ENCODE data around the gene PPP4C. TPM values are rescaled to one million over a fixed set of nuclear protein-coding genes. Genes with fewer than 3 reads are reported as not detected.

PPP4C gene
- total and polyA plus RNA-seq, 4 donors, result 51.6 to 104 (median 77.8) TPM

DNA sequence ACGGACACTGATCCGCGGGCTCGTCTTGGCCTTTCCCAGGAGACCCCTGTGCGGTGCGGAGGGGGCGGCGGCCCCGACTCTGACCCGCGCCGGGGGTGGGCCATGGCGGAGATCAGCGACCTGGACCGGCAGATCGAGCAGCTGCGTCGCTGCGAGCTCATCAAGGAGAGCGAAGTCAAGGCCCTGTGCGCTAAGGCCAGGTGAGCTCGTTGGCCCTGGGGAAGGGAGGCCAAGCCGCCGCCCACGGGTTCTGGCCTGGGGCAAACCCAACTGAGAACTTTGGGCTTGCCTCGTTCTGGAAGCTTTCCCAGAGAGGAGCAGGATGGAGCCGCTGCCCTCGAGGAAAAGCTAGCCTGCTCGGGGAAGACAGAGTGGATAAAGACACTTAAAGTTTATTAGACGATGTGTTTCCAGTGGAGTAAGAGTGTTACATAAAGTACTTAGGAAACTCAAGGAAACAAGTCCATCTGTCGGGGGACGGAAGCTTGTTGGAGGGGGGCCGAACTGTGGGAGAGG lies 540 bp downstream of the PPP4C start:
- Histone ChIP-seq H3K4me1 (ENCODE audit: control insufficient read depth, insufficient read depth, low read length) (peaks cover 26% of the 10 kb centered on the region), H3K4me3 (ENCODE audit: low read depth, low read length) (peak overlapping the region; percentile 91), H3K36me3 (ENCODE audit: control insufficient read depth, insufficient read depth, low read length) (peaks cover 73% of the 10 kb centered on the region), H3K27me3 (ENCODE audit: control insufficient read depth, insufficient read depth, low read length) (no peaks in the 10 kb centered on the region), H3K9me3 (ENCODE audit: control insufficient read depth, insufficient read depth, low read length) (no peaks in the 10 kb centered on the region), H3K27ac (ENCODE audit: low read depth, low read length) (peak overlapping the region; percentile 88)
- WGBS (ENCODE audit: insufficient coverage), result 5% methylated on average over 32 of the region's 33 CpGs
- no peak for DNase-seq (ENCODE audit: low read depth in 4 of 6, low spot score in 6 of 6)

GRCh38 chr16:30077656-30078055 lies 1.9 kb downstream of the PPP4C start:
- Histone ChIP-seq H3K27me3 (ENCODE audit: control insufficient read depth, insufficient read depth, low read length) (no peaks in the 10 kb centered on the region), H3K4me1 (ENCODE audit: control insufficient read depth, insufficient read depth, low read length) (peaks cover 26% of the 10 kb centered on the region), H3K27ac (ENCODE audit: low read depth, low read length) (no peak overlapping the region), H3K4me3 (ENCODE audit: low read depth, low read length) (no peak overlapping the region), H3K36me3 (ENCODE audit: control insufficient read depth, insufficient read depth, low read length) (peaks cover 74% of the 10 kb centered on the region), H3K9me3 (ENCODE audit: control insufficient read depth, insufficient read depth, low read length) (no peaks in the 10 kb centered on the region)
- DNase-seq (ENCODE audit: low read depth in 4 of 6, low spot score in 6 of 6), result no peak
- WGBS (ENCODE audit: insufficient coverage), result 86% methylated on average over 6 of the region's 6 CpGs

DNA sequence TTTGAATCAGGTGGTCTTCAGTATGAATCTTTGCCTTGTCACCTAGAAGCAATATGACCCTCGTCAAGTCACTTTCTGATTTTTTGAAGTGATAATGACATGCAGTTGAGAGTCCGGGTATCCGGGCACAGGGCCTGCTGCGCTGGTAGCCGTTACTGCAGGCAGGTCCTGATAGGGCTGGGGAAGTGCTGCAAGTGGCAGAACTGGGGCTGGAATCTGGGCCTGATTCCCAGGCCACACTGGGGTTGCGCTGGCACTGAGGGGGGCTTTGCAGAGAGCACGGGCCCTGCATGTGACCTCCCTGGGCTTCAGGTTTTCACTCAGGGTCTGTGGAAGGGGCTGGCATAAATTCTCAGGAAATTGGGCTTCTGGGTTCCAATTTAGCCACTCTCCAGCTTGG lies 3.0 kb downstream of the PPP4C start:
- Histone ChIP-seq H3K9me3 (ENCODE audit: control insufficient read depth, insufficient read depth, low read length) (no peaks in the 10 kb centered on the region), H3K36me3 (ENCODE audit: control insufficient read depth, insufficient read depth, low read length) (peaks cover 74% of the 10 kb centered on the region), H3K27ac (ENCODE audit: low read depth, low read length) (no peak overlapping the region), H3K27me3 (ENCODE audit: control insufficient read depth, insufficient read depth, low read length) (no peaks in the 10 kb centered on the region), H3K4me3 (ENCODE audit: low read depth, low read length) (no peak overlapping the region), H3K4me1 (ENCODE audit: control insufficient read depth, insufficient read depth, low read length) (peaks cover 26% of the 10 kb centered on the region)
- WGBS (ENCODE audit: insufficient coverage), result 85% methylated on average over 7 of the region's 7 CpGs
- DNase-seq (ENCODE audit: low read depth in 4 of 6, low spot score in 6 of 6), result no peak

DNA sequence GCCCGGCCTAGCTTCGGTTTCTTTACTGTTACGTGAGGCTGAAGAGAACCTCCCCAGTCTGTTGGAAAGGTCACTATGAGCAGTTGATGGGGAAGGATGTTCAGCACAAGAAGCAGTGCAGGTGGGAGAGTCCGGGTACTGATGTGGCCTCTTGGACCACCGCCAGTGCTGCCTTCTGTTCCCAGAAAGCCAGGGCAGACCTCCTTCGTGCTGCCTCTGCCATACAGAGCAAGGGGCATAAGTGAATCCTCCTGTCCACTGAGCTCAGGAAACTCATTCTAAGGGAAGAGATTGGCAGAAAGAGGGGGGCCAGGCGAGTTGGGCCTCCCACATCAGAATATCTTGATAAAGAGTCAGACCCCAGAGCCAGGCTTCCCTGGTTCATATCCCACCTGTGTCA lies 3.7 kb downstream of the PPP4C start:
- H3K36me3 ChIP-seq (ENCODE audit: control insufficient read depth, insufficient read depth, low read length), result peaks cover 76% of the 10 kb centered on the region
- H3K4me3 ChIP-seq (ENCODE audit: low read depth, low read length), result no peak overlapping the region
- H3K9me3 ChIP-seq (ENCODE audit: control insufficient read depth, insufficient read depth, low read length), result no peaks in the 10 kb centered on the region
- no peaks in the 10 kb centered on the region for H3K27me3 ChIP-seq (ENCODE audit: control insufficient read depth, insufficient read depth, low read length)
- peaks cover 26% of the 10 kb centered on the region for H3K4me1 ChIP-seq (ENCODE audit: control insufficient read depth, insufficient read depth, low read length)
- DNase-seq (ENCODE audit: low read depth in 4 of 6, low spot score in 6 of 6), result no peak
- H3K27ac ChIP-seq (ENCODE audit: low read depth, low read length), result no peak overlapping the region
- WGBS (ENCODE audit: insufficient coverage), result 87% methylated on average over 6 of the region's 7 CpGs

- Histone ChIP-seq H3K4me1 (ENCODE audit: control insufficient read depth, insufficient read depth, low read length) (peaks cover 7% of the 10 kb centered on the region), H3K4me3 (ENCODE audit: low read depth, low read length) (no peak overlapping the region), H3K36me3 (ENCODE audit: control insufficient read depth, insufficient read depth, low read length) (peaks cover 94% of the 10 kb centered on the region), H3K9me3 (ENCODE audit: control insufficient read depth, insufficient read depth, low read length) (no peaks in the 10 kb centered on the region), H3K27ac (ENCODE audit: low read depth, low read length) (no peak overlapping the region), H3K27me3 (ENCODE audit: control insufficient read depth, insufficient read depth, low read length) (no peaks in the 10 kb centered on the region)
- DNase-seq (ENCODE audit: low read depth in 4 of 6, low spot score in 6 of 6), result no peak
- 86% methylated on average over 18 of the region's 20 CpGs for WGBS (ENCODE audit: insufficient coverage)
Observed at GRCh38 chr16:30082545-30083090, 6.8 kb downstream of the PPP4C start.

DNA sequence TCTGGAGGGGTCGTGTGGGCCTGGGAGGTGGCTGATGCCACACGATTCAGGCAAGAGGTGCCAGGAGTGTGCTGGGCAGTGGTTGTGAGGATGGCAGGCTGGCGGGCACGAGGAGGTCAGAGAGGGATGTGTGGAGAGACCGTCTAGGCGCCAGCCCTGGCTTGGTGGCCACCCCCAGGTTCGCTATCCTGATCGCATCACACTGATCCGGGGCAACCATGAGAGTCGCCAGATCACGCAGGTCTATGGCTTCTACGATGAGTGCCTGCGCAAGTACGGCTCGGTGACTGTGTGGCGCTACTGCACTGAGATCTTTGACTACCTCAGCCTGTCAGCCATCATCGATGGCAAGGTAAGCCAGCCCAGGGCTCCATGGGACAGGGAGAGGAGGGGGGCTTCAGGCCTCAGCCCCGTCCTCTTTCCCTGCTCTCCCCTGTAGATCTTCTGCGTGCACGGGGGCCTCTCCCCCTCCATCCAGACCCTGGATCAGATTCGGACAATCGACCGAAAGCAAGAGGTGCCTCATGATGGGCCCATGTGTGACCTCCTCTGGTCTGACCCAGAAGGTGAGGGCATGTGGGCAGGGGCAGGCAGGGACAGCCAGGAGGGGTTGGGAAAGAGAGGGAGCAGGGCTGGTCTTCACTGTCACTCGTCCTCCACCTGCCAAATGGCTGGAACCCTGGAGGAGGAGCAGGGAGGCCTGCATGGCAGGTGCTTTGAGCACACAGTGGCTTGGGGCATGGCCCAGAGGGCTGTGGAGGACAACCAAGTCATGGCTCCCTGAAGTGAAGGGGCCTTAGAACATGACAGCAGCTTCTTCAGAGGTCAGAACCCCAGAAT lies 7.6 kb downstream of the PPP4C start:
- peaks cover 86% of the 10 kb centered on the region for H3K36me3 ChIP-seq (ENCODE audit: control insufficient read depth, insufficient read depth, low read length)
- H3K4me1 ChIP-seq (ENCODE audit: control insufficient read depth, insufficient read depth, low read length), result peaks cover 4% of the 10 kb centered on the region
- no peak overlapping the region for H3K4me3 ChIP-seq (ENCODE audit: low read depth, low read length)
- H3K9me3 ChIP-seq (ENCODE audit: control insufficient read depth, insufficient read depth, low read length), result no peaks in the 10 kb centered on the region
- no peak overlapping the region for H3K27ac ChIP-seq (ENCODE audit: low read depth, low read length)
- H3K27me3 ChIP-seq (ENCODE audit: control insufficient read depth, insufficient read depth, low read length), result no peaks in the 10 kb centered on the region
- DNase-seq (ENCODE audit: low read depth in 4 of 6, low spot score in 6 of 6), result no peak
- WGBS (ENCODE audit: insufficient coverage), result 95% methylated on average over 23 of the region's 24 CpGs

- H3K27me3 ChIP-seq (ENCODE audit: control insufficient read depth, insufficient read depth, low read length), result no peaks in the 10 kb centered on the region
- peaks cover 4% of the 10 kb centered on the region for H3K4me1 ChIP-seq (ENCODE audit: control insufficient read depth, insufficient read depth, low read length)
- no peak overlapping the region for H3K4me3 ChIP-seq (ENCODE audit: low read depth, low read length)
- DNase-seq (ENCODE audit: low read depth in 4 of 6, low spot score in 6 of 6), result no peak
- H3K27ac ChIP-seq (ENCODE audit: low read depth, low read length), result no peak overlapping the region
- peaks cover 82% of the 10 kb centered on the region for H3K36me3 ChIP-seq (ENCODE audit: control insufficient read depth, insufficient read depth, low read length)
- no peaks in the 10 kb centered on the region for H3K9me3 ChIP-seq (ENCODE audit: control insufficient read depth, insufficient read depth, low read length)
- WGBS (ENCODE audit: insufficient coverage), result 91% methylated on average over 14 of the region's 18 CpGs
Observed at GRCh38 chr16:30084096-30084815, 8.5 kb downstream of the PPP4C start.

DNA sequence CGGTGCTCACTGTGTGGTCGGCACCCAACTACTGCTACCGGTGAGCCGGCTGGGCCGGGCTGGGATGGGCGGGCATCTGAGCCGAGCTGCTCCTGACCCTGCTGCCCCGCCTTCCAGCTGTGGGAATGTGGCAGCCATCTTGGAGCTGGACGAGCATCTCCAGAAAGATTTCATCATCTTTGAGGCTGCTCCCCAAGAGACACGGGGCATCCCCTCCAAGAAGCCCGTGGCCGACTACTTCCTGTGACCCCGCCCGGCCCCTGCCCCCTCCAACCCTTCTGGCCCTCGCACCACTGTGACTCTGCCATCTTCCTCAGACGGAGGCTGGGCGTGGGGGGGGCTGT lies 9.0 kb downstream of the PPP4C start:
- Histone ChIP-seq H3K4me3 (ENCODE audit: low read depth, low read length) (no peak overlapping the region), H3K9me3 (ENCODE audit: control insufficient read depth, insufficient read depth, low read length) (no peaks in the 10 kb centered on the region), H3K27ac (ENCODE audit: low read depth, low read length) (no peak overlapping the region), H3K27me3 (ENCODE audit: control insufficient read depth, insufficient read depth, low read length) (no peaks in the 10 kb centered on the region), H3K36me3 (ENCODE audit: control insufficient read depth, insufficient read depth, low read length) (peaks cover 77% of the 10 kb centered on the region), H3K4me1 (ENCODE audit: control insufficient read depth, insufficient read depth, low read length) (peaks cover 4% of the 10 kb centered on the region)
- no peak for DNase-seq (ENCODE audit: low read depth in 4 of 6, low spot score in 6 of 6)
- 83% methylated on average over 15 of the region's 17 CpGs for WGBS (ENCODE audit: insufficient coverage)

- WGBS (ENCODE audit: insufficient coverage), result 73% methylated on average over 3 of the region's 3 CpGs
- peaks cover 72% of the 10 kb centered on the region for H3K36me3 ChIP-seq (ENCODE audit: control insufficient read depth, insufficient read depth, low read length)
- no peaks in the 10 kb centered on the region for H3K27me3 ChIP-seq (ENCODE audit: control insufficient read depth, insufficient read depth, low read length)
- no peak overlapping the region for H3K27ac ChIP-seq (ENCODE audit: low read depth, low read length)
- H3K4me1 ChIP-seq (ENCODE audit: control insufficient read depth, insufficient read depth, low read length), result peaks cover 4% of the 10 kb centered on the region
- H3K9me3 ChIP-seq (ENCODE audit: control insufficient read depth, insufficient read depth, low read length), result no peaks in the 10 kb centered on the region
- DNase-seq (ENCODE audit: low read depth in 4 of 6, low spot score in 6 of 6), result no peak
- no peak overlapping the region for H3K4me3 ChIP-seq (ENCODE audit: low read depth, low read length)
Observed at GRCh38 chr16:30085247-30085646, 9.5 kb downstream of the PPP4C start.

All from spinal cord (tissue), 10 donors.